GM12874 (cell line): Measurements from ENCODE around the gene SIL1.

Experiments
- CTCF ChIP-seq: IDR thresholded peaks from 2 replicates; pipeline ENCODE4 v1.5.1; 2011; ENCODE audit warnings: low read depth, mild to moderate bottlenecking, control low read depth, low read length, moderate library complexity; ENCODE audit not compliant: insufficient read depth

Gene SIL1

DNA sequence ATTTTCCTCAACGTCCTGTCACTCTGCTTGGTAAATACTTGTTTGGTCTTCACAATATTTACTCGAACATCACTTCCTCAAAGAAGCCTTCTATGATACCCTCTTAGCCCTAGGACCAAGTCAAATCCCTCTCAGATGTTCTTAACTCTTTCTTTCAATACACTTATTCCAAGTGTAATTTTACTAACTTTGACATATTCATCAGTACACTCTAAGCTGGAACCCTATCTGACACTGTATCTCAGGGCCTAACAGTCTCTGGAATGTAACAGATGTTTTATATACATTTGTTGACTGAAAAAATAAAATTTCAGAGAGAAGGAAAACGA lies 19.6 kb downstream of the SIL1 start:
- TF ChIP-seq CTCF = no peak

GRCh38 chr5:139177809-139178588 lies 20.2 kb downstream of the SIL1 start:
- TF ChIP-seq CTCF = no peak

DNA sequence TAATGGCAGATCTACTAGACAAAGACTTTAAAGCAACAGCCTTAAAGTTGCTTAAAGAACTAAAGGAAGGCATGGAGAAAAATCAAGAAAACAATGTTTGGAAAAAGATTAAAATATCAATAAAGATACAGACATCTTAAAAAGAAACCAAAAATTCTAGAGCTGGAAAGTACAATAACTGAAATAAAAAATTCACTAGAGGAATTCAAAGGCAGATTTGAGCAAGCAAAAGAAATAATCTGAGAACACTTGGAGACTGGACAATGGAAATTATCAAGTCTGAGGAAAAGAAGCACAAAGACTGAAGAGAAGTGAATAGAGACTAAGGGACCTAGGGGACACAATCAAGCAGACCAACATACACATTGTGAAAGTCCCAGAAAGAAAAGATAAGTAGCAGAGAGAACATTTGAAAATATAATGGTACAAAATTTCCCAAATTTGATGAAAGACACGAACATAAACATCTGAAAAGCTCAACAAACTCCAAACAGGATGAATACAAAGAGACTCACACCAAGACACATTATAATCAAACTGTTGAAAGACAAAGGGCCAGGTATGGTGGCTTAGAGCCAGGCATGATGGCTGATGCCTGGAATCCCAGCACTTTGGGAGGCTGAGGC lies 26.3 kb downstream of the SIL1 start:
- TF ChIP-seq CTCF = no peak

DNA sequence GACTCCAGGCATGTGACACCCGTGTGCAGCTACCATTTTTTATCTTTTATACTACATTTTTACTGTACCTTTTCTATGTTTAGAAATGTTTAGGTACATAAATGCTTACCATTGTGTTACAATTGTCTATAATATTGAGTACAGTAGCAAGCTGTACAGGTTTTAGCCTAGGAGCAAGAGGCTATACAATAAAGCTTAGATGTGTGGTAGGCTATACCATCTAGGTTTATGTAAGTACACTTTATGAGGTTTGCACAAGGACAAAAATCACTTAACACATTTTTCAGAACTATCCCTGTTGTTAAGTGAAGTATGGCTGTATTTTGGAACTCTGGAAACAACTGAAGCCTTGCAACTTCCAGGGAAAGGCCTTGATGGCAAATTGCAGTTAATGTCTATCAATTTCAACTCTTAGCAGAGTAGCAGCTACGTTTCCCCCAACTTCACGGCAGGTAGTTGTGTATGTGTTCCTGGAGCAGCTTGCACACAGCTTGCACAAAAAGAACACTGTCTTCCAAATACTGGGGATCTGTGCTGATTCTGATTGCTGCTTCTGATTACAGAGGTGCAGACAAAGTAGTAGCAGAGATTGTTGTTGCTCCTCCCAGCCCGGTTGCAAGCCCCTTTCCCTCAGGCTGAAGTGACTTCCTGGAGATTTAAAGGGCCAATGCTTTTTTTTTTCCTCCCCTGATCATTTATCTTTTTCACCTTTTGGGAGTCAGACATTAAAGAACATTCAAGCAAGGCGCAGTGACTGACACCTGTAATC lies 30.0 kb downstream of the SIL1 start:
- TF ChIP-seq CTCF = no peak

DNA sequence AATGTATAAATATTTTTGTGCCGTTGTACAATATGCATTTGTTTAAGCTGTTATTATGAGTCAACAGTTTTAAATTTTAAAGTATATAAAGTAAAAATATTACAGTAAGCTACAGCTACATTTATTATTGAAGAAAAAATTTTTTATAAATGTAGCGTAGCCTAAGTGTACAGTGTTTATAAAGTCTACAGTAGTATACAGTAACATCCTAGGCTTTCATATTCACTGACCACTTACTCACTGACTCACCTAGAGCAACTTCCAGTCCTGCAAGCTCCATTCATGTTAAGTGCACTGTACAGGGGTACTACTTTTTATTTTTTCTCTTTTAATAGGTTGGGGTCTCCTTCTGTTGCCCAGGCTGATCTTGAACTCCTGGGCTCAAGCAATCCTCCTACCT lies 30.6 kb downstream of the SIL1 start:
- no peak for TF ChIP-seq CTCF

DNA sequence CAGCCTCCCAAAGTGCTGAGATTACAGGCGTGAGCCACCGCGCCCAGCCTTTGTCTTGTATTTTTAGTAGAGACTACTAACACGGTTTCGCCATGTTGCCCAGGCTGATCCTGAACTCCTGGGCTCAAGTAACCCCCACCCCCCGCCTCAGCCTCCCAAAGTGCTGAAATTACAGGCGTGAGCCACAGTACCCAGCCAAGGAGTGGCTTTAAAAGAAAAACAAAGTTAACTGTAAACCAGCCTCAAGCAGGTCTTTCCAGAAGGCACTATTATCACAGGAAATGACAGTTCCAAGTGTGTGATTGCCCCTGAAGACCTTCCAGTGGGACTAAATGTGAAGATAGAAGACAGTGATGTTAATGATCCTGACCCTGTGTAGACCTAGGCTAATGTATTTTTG lies 31.1 kb downstream of the SIL1 start:
- TF ChIP-seq CTCF = no peak

DNA sequence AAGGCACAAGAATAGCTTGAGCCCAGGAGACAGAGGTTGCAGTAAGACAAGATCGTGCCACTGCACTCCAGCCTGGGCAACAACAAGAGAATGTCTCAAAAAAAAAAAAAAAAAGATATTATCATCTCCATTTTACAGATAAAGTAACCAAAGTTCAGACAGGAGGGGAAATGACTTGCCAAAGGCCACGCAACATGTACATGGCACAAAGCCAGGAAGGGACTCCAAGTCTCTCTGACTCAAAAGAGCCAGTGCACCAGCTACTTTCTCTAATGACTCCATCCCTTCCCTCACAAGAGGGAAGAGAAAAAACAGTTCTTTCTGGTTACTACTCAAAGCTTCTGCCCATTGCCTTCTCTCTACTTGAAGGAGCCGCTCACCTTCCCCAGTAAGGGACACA lies 34.1 kb downstream of the SIL1 start:
- no peak for TF ChIP-seq CTCF
